ENCODE measurements around the gene BOD1L1. TPM values are rescaled to one million over a fixed set of nuclear protein-coding genes. Genes with fewer than 3 reads are reported as not detected.

Gene BOD1L1
- total RNA-seq, 3 donors from 2014 or later = 29.6 to 46.2 (median 39.3) TPM

GRCh38 chr4:13531625-13531998, 95.9 kb downstream of the BOD1L1 start:
- ATAC-seq = no peak
- Histone ChIP-seq H3K9me3 (no peaks in the 10 kb centered on the region), H3K36me3 (ENCODE audit: low read depth) (no peaks in the 10 kb centered on the region), H3K4me1 (ENCODE audit: low read depth) (no peaks in the 10 kb centered on the region), H3K4me3 (no peak overlapping the region)
- intact Hi-C loops (cut with DNase I, micrococcal nuclease) = no loop called here
- no peak for TF ChIP-seq CTCF (IDR thresholded peaks at IDR 0.05)
- DNase-seq = no peak

GRCh38 chr4:13530823-13531624, 96.5 kb downstream of the BOD1L1 start:
- no peak for TF ChIP-seq CTCF (IDR thresholded peaks at IDR 0.05)
- DNase-seq = no peak
- no peak for ATAC-seq
- no peaks in the 10 kb centered on the region for H3K4me1 ChIP-seq (ENCODE audit: low read depth)
- H3K36me3 ChIP-seq (ENCODE audit: low read depth) = no peaks in the 10 kb centered on the region
- H3K4me3 ChIP-seq = no peak overlapping the region
- intact Hi-C loops (cut with DNase I, micrococcal nuclease) = no loop called here
- no peaks in the 10 kb centered on the region for H3K9me3 ChIP-seq

- Histone ChIP-seq H3K36me3 (ENCODE audit: low read depth) (no peaks in the 10 kb centered on the region), H3K4me1 (ENCODE audit: low read depth) (no peaks in the 10 kb centered on the region), H3K9me3 (no peaks in the 10 kb centered on the region), H3K4me3 (no peak overlapping the region)
- intact Hi-C loops (cut with DNase I, micrococcal nuclease) = no loop called here
- no peak for TF ChIP-seq CTCF (IDR thresholded peaks at IDR 0.05)
- no peak for ATAC-seq
- no peak for DNase-seq
These were observed 98.2 kb downstream of the BOD1L1 start for GRCh38 chr4:13529128-13529919.

GRCh38 chr4:13528821-13529127, 98.8 kb downstream of the BOD1L1 start:
- ATAC-seq (no peak), DNase-seq (no peak)
- no peaks in the 10 kb centered on the region for H3K36me3 ChIP-seq (ENCODE audit: low read depth)
- intact Hi-C loops (cut with DNase I, micrococcal nuclease) = no loop called here
- no peaks in the 10 kb centered on the region for H3K9me3 ChIP-seq
- TF ChIP-seq CTCF (IDR thresholded peaks at IDR 0.05) = no peak
- H3K4me3 ChIP-seq = no peak overlapping the region
- no peaks in the 10 kb centered on the region for H3K4me1 ChIP-seq (ENCODE audit: low read depth)

- H3K36me3 ChIP-seq (ENCODE audit: low read depth) = no peaks in the 10 kb centered on the region
- H3K4me3 ChIP-seq = no peak overlapping the region
- ATAC-seq (no peak), DNase-seq (no peak)
- H3K4me1 ChIP-seq (ENCODE audit: low read depth) = no peaks in the 10 kb centered on the region
- no peaks in the 10 kb centered on the region for H3K9me3 ChIP-seq
- no peak for TF ChIP-seq CTCF (IDR thresholded peaks at IDR 0.05)
- intact Hi-C loops (cut with DNase I, micrococcal nuclease) = no loop called here
These were observed 99.3 kb downstream of the BOD1L1 start for GRCh38 chr4:13527981-13528820.
